H1 (cell line): ENCODE results near the gene RASGEF1C. TPM values are rescaled to one million over a fixed set of nuclear protein-coding genes. Genes with fewer than 3 reads are reported as not detected.

Experiments
- BRCA1 ChIP-seq: IDR thresholded peaks from 2 replicates; pipeline ENCODE4 v1.6.1; 2012; ENCODE audit warnings: low read depth, low read length, improper control_type of control experiment
- FOSL1 ChIP-seq: IDR thresholded peaks from 2 replicates; pipeline ENCODE4 v1.6.1; 2011; ENCODE audit warnings: mild to moderate bottlenecking, low read depth, low read length, moderate library complexity; ENCODE audit not compliant: insufficient read depth
- MAX ChIP-seq: IDR thresholded peaks from 2 replicates; pipeline ENCODE4 v1.6.1; 2012; ENCODE audit warnings: inconsistent platforms
- polyA plus RNA-seq, 7 experiments: library from polyadenylated mRNA; depleted of rRNA in 3 of 7; stranded (reverse) in 5 of 7; unstranded in 2 of 7; fragments of >200 nt in 5 of 7; fragments of 200-250 nt in 2 of 7; gene quantifications; 1 replicate in 5 of 7; 2 replicates in 1 of 7; 4 replicates in 1 of 7; pipeline versions ENCODE4 v1.2.1 to v1.2.3, GENCODE V29; 2011 to 2013; ENCODE audit warnings: missing spikeins in 2 of 7, mixed read lengths in 2 of 7
- total RNA-seq: library from RNA; stranded (reverse); fragmentation: NEBNext Ultra II Directional; extraction: Animal tissue kit (Norgen Biotek cat#: 25700); gene quantifications from 2 replicates; pipeline ENCODE4 v1.2.1, GENCODE V29; 2021
- TF ChIP-seq, protein P1 (sequence below): fragments of 300-600 bp; sonication (generic); IDR thresholded peaks from 2 replicates; pipeline ENCODE4 v1.7.1; 2012; ENCODE audit warnings: low read length, moderate library complexity, mild to moderate bottlenecking, inconsistent platforms; ENCODE audit not compliant: insufficient replicate concordance

The RASGEF1C gene
- total and polyA plus RNA-seq, 2 of the 8 experiments (the other 6 are each of a cell fraction or from before 2014, with no cell fraction given) = 0.26 to 0.61 TPM

- TF ChIP-seq, protein P1, sequence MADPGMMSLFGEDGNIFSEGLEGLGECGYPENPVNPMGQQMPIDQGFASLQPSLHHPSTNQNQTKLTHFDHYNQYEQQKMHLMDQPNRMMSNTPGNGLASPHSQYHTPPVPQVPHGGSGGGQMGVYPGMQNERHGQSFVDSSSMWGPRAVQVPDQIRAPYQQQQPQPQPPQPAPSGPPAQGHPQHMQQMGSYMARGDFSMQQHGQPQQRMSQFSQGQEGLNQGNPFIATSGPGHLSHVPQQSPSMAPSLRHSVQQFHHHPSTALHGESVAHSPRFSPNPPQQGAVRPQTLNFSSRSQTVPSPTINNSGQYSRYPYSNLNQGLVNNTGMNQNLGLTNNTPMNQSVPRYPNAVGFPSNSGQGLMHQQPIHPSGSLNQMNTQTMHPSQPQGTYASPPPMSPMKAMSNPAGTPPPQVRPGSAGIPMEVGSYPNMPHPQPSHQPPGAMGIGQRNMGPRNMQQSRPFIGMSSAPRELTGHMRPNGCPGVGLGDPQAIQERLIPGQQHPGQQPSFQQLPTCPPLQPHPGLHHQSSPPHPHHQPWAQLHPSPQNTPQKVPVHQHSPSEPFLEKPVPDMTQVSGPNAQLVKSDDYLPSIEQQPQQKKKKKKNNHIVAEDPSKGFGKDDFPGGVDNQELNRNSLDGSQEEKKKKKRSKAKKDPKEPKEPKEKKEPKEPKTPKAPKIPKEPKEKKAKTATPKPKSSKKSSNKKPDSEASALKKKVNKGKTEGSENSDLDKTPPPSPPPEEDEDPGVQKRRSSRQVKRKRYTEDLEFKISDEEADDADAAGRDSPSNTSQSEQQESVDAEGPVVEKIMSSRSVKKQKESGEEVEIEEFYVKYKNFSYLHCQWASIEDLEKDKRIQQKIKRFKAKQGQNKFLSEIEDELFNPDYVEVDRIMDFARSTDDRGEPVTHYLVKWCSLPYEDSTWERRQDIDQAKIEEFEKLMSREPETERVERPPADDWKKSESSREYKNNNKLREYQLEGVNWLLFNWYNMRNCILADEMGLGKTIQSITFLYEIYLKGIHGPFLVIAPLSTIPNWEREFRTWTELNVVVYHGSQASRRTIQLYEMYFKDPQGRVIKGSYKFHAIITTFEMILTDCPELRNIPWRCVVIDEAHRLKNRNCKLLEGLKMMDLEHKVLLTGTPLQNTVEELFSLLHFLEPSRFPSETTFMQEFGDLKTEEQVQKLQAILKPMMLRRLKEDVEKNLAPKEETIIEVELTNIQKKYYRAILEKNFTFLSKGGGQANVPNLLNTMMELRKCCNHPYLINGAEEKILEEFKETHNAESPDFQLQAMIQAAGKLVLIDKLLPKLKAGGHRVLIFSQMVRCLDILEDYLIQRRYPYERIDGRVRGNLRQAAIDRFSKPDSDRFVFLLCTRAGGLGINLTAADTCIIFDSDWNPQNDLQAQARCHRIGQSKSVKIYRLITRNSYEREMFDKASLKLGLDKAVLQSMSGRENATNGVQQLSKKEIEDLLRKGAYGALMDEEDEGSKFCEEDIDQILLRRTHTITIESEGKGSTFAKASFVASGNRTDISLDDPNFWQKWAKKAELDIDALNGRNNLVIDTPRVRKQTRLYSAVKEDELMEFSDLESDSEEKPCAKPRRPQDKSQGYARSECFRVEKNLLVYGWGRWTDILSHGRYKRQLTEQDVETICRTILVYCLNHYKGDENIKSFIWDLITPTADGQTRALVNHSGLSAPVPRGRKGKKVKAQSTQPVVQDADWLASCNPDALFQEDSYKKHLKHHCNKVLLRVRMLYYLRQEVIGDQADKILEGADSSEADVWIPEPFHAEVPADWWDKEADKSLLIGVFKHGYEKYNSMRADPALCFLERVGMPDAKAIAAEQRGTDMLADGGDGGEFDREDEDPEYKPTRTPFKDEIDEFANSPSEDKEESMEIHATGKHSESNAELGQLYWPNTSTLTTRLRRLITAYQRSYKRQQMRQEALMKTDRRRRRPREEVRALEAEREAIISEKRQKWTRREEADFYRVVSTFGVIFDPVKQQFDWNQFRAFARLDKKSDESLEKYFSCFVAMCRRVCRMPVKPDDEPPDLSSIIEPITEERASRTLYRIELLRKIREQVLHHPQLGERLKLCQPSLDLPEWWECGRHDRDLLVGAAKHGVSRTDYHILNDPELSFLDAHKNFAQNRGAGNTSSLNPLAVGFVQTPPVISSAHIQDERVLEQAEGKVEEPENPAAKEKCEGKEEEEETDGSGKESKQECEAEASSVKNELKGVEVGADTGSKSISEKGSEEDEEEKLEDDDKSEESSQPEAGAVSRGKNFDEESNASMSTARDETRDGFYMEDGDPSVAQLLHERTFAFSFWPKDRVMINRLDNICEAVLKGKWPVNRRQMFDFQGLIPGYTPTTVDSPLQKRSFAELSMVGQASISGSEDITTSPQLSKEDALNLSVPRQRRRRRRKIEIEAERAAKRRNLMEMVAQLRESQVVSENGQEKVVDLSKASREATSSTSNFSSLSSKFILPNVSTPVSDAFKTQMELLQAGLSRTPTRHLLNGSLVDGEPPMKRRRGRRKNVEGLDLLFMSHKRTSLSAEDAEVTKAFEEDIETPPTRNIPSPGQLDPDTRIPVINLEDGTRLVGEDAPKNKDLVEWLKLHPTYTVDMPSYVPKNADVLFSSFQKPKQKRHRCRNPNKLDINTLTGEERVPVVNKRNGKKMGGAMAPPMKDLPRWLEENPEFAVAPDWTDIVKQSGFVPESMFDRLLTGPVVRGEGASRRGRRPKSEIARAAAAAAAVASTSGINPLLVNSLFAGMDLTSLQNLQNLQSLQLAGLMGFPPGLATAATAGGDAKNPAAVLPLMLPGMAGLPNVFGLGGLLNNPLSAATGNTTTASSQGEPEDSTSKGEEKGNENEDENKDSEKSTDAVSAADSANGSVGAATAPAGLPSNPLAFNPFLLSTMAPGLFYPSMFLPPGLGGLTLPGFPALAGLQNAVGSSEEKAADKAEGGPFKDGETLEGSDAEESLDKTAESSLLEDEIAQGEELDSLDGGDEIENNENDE = no peak
- TF ChIP-seq FOSL1 = no peak
- no peak for TF ChIP-seq BRCA1
- TF ChIP-seq MAX = no peak
Measured at GRCh38 chr5:180206993-180207392, 2.0 kb downstream of the RASGEF1C start (continued).
